Mesendoderm (in vitro differentiated cells): ENCODE measurements around the gene AHCTF1.
"Not testable (repeated sequence)": the region's sequence is repeated elsewhere in the genome, so short reads cannot be mapped to it uniquely, and the experiment has no call there.

Experiments
- DNase-seq: peaks from one replicate; pipeline ENCODE4 v3.0.0; 2013
- H2AK5ac ChIP-seq: 2 replicates; pipeline ENCODE4 v1.6.1; 2013; ENCODE audit warnings: low read length, inconsistent platforms
- H2BK120ac ChIP-seq: 2 replicates; pipeline ENCODE4 v1.6.1; 2013; ENCODE audit warnings: low read depth, mild to moderate bottlenecking, low read length, moderate library complexity, mixed read lengths
- H2BK15ac ChIP-seq: replicated peaks from 2 replicates; pipeline ENCODE4 v1.6.1; 2013; ENCODE audit warnings: low read depth, mild to moderate bottlenecking, moderate library complexity
- H2BK5ac ChIP-seq: 2 replicates; pipeline ENCODE4 v1.6.1; 2013; ENCODE audit warnings: low read length, inconsistent platforms
- H3K18ac ChIP-seq: 2 replicates; pipeline ENCODE4 v1.6.1; 2013; ENCODE audit warnings: mild to moderate bottlenecking, low read length, mixed read lengths
- H3K23ac ChIP-seq: one replicate; pipeline ENCODE4 v1.6.1; 2013; ENCODE audit warnings: low read length
- H3K27ac ChIP-seq: 2 replicates; pipeline ENCODE4 v1.5.1; 2013; ENCODE audit warnings: low read depth, mild to moderate bottlenecking, inconsistent platforms, low read length, moderate library complexity
- H3K27me3 ChIP-seq: 2 replicates; pipeline ENCODE4 v1.6.1; 2013; ENCODE audit warnings: low read length, control low read depth, mild to moderate bottlenecking, inconsistent platforms; ENCODE audit not compliant: insufficient read depth, poor library complexity
- H3K36me3 ChIP-seq: 2 replicates; pipeline ENCODE4 v1.6.1; 2013; ENCODE audit warnings: low read length, inconsistent platforms; ENCODE audit not compliant: control insufficient read depth, insufficient read depth
- H3K4ac ChIP-seq: one replicate; pipeline ENCODE4 v1.6.1; 2013; ENCODE audit warnings: low read depth, mild to moderate bottlenecking, low read length, moderate library complexity
- H3K4me1 ChIP-seq: 2 replicates; pipeline ENCODE4 v1.6.1; 2013; ENCODE audit warnings: low read depth, low read length, inconsistent platforms; ENCODE audit not compliant: control insufficient read depth
- H3K4me2 ChIP-seq: 2 replicates; pipeline ENCODE4 v1.6.1; 2013; ENCODE audit warnings: low read length
- H3K4me3 ChIP-seq: 2 replicates; pipeline ENCODE4 v1.5.1; 2013; ENCODE audit warnings: mild to moderate bottlenecking, low read length
- H3K56ac ChIP-seq: one replicate; pipeline ENCODE4 v1.6.1; 2013; ENCODE audit warnings: low read length
- H3K79me1 ChIP-seq: 2 replicates; pipeline ENCODE4 v1.6.1; 2013; ENCODE audit warnings: low read length, inconsistent platforms
- H3K79me2 ChIP-seq: 2 replicates; pipeline ENCODE4 v1.6.1; 2013; ENCODE audit warnings: mild to moderate bottlenecking, low read length; ENCODE audit not compliant: control insufficient read depth, insufficient read depth
- H3K9ac ChIP-seq: 2 replicates; pipeline ENCODE4 v1.6.1; 2013; ENCODE audit warnings: low read length, inconsistent platforms
- H4K5ac ChIP-seq: one replicate; pipeline ENCODE4 v1.6.1; 2013; ENCODE audit warnings: low read length
- H4K8ac ChIP-seq: one replicate; pipeline ENCODE4 v1.6.1; 2013; ENCODE audit warnings: low read depth, mild to moderate bottlenecking, control low read depth, low read length, moderate library complexity
- WGBS: extraction: QIAGEN DNeasy Blood & Tissue Kit; methylation state at CpG from one replicate; pipeline ENCODE4 v1.1.7; 2013; ENCODE audit warnings: low lambda C conversion rate, missing lambda C conversion rate; ENCODE audit not compliant: insufficient coverage; ENCODE audit errors: extremely low coverage; 5-methylcytosine and 5-hydroxymethylcytosine counted together

Gene AHCTF1

DNA sequence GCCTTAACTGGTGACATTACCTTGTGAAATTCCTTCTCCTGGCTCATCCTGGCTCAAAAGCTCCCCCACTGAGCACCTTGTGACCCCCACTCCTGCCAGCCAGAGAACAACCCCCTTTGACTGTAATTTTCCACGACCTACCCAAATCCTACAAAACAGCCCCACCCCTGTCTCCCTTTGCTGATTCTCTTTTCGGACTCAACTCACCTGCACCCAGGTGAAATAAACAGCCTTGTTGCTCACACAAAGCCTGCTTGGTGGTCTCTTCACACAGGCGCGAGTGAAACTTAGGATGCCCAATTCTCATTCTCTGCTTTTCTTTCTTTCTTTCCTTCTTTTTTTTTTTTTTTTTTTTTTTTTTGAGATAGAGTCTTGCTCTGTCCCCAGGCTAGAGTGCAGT lies 118.4 kb downstream of the AHCTF1 start:
- not testable (repeated sequence) for H3K4ac ChIP-seq, H3K79me1 ChIP-seq, H2AK5ac ChIP-seq, H4K5ac ChIP-seq, H2BK120ac ChIP-seq, H3K4me1 ChIP-seq, H3K18ac ChIP-seq, H3K36me3 ChIP-seq, H2BK15ac ChIP-seq, H3K27me3 ChIP-seq, H3K27ac ChIP-seq, H4K8ac ChIP-seq, H3K4me2 ChIP-seq, H3K4me3 ChIP-seq, H3K79me2 ChIP-seq, H3K56ac ChIP-seq, H2BK5ac ChIP-seq, H3K23ac ChIP-seq, H3K9ac ChIP-seq
- DNase-seq = peak; percentile 59
- WGBS = no CpG with 5 or more reads among the region's 4 CpGs

- WGBS = no CpG with 5 or more reads among the region's 3 CpGs
- Histone ChIP-seq H3K79me1 (no peaks in the 10 kb centered on the region), H4K8ac (no peak overlapping the region), H3K4me1 (peaks cover 8% of the 10 kb centered on the region), H3K36me3 (no peaks in the 10 kb centered on the region), H2BK120ac (no peak overlapping the region), H3K56ac (peak overlapping the region; percentile 87), H3K27me3 (no peaks in the 10 kb centered on the region), H2AK5ac (peak overlapping the region; percentile 82), H2BK15ac (no peak overlapping the region), H2BK5ac (peak overlapping the region; percentile 97), H3K4ac (peak overlapping the region; percentile 75), H3K79me2 (no peaks in the 10 kb centered on the region), H4K5ac (no peak overlapping the region), H3K23ac (no peak overlapping the region), H3K27ac (peak overlapping the region; percentile 45), H3K9ac (no peak overlapping the region), H3K18ac (no peak overlapping the region), H3K4me2 (no peak overlapping the region), H3K4me3 (no peak overlapping the region)
- no peak for DNase-seq
These were observed 119.8 kb downstream of the AHCTF1 start for GRCh38 chr1:246811985-246812384.

- no peak for DNase-seq
- Histone ChIP-seq H3K4me2 (no peak overlapping the region), H4K5ac (no peak overlapping the region), H2BK120ac (no peak overlapping the region), H3K4me3 (no peak overlapping the region), H3K27me3 (no peaks in the 10 kb centered on the region), H3K36me3 (no peaks in the 10 kb centered on the region), H2AK5ac (no peak overlapping the region), H4K8ac (no peak overlapping the region), H3K23ac (no peak overlapping the region), H3K9ac (no peak overlapping the region), H3K18ac (no peak overlapping the region), H2BK5ac (no peak overlapping the region), H3K56ac (no peak overlapping the region), H3K79me1 (no peaks in the 10 kb centered on the region), H3K79me2 (no peaks in the 10 kb centered on the region), H3K27ac (no peak overlapping the region), H3K4ac (no peak overlapping the region), H2BK15ac (no peak overlapping the region), H3K4me1 (peaks cover 8% of the 10 kb centered on the region)
- WGBS = no CpG with 5 or more reads among the region's 6 CpGs
These were observed 122.3 kb downstream of the AHCTF1 start for GRCh38 chr1:246809473-246809872.

- Histone ChIP-seq H3K79me1 (no peaks in the 10 kb centered on the region), H3K27ac (no peak overlapping the region), H3K4me2 (no peak overlapping the region), H4K5ac (no peak overlapping the region), H2BK5ac (no peak overlapping the region), H2BK15ac (no peak overlapping the region), H3K9ac (no peak overlapping the region), H3K23ac (no peak overlapping the region), H3K36me3 (no peaks in the 10 kb centered on the region), H3K4me3 (no peak overlapping the region), H2AK5ac (no peak overlapping the region), H3K56ac (no peak overlapping the region), H3K18ac (no peak overlapping the region), H3K27me3 (no peaks in the 10 kb centered on the region), H3K4me1 (no peaks in the 10 kb centered on the region), H3K4ac (no peak overlapping the region), H2BK120ac (no peak overlapping the region), H4K8ac (no peak overlapping the region), H3K79me2 (no peaks in the 10 kb centered on the region)
- no CpG with 5 or more reads among the region's 10 CpGs for WGBS
- no peak for DNase-seq
These were observed 126.5 kb downstream of the AHCTF1 start for GRCh38 chr1:246805135-246805716.

DNA sequence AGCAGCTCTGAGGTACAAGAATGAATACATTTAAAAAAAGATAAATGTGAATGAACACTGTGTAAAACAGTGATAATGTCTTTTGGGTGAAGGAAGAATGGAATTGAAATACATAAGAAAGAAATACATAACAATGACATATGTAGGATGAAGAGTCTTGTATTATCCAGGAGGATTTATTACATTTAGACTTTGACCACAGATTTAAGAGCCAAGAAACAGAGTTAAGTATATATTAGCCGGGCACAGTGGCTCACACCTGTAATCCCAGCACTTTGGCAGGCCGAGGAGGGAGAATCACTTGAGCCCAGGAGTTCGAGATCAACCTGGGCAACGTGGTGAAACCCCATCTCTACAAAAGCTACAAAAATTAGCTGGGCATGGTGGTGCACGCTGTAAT lies 127.9 kb downstream of the AHCTF1 start:
- H3K9ac ChIP-seq = no peak overlapping the region
- H3K4ac ChIP-seq = no peak overlapping the region
- no peak for DNase-seq
- no peak overlapping the region for H2BK120ac ChIP-seq
- H4K8ac ChIP-seq = no peak overlapping the region
- no peak overlapping the region for H2BK5ac ChIP-seq
- H3K4me3 ChIP-seq = no peak overlapping the region
- no peaks in the 10 kb centered on the region for H3K4me1 ChIP-seq
- H4K5ac ChIP-seq = no peak overlapping the region
- no peak overlapping the region for H3K56ac ChIP-seq
- no peak overlapping the region for H2AK5ac ChIP-seq
- H3K36me3 ChIP-seq = no peaks in the 10 kb centered on the region
- no peak overlapping the region for H3K18ac ChIP-seq
- no peak overlapping the region for H3K23ac ChIP-seq
- no peak overlapping the region for H3K4me2 ChIP-seq
- H3K79me1 ChIP-seq = no peaks in the 10 kb centered on the region
- no peaks in the 10 kb centered on the region for H3K27me3 ChIP-seq
- H2BK15ac ChIP-seq = no peak overlapping the region
- H3K27ac ChIP-seq = no peak overlapping the region
- no CpG with 5 or more reads among the region's 5 CpGs for WGBS
- H3K79me2 ChIP-seq = no peaks in the 10 kb centered on the region

- H3K56ac ChIP-seq = no peak overlapping the region
- no peak overlapping the region for H3K23ac ChIP-seq
- no peak overlapping the region for H4K5ac ChIP-seq
- H3K79me1 ChIP-seq = no peaks in the 10 kb centered on the region
- H3K4me3 ChIP-seq = no peak overlapping the region
- no peaks in the 10 kb centered on the region for H3K27me3 ChIP-seq
- no peak overlapping the region for H2BK120ac ChIP-seq
- no CpG with 5 or more reads among the region's 6 CpGs for WGBS
- H3K4me2 ChIP-seq = no peak overlapping the region
- no peak overlapping the region for H3K27ac ChIP-seq
- no peak overlapping the region for H3K4ac ChIP-seq
- H3K18ac ChIP-seq = no peak overlapping the region
- H3K4me1 ChIP-seq = no peaks in the 10 kb centered on the region
- no peaks in the 10 kb centered on the region for H3K79me2 ChIP-seq
- no peak for DNase-seq
- H2BK5ac ChIP-seq = no peak overlapping the region
- H2BK15ac ChIP-seq = no peak overlapping the region
- H4K8ac ChIP-seq = no peak overlapping the region
- H2AK5ac ChIP-seq = no peak overlapping the region
- no peaks in the 10 kb centered on the region for H3K36me3 ChIP-seq
- no peak overlapping the region for H3K9ac ChIP-seq
These were observed 128.4 kb downstream of the AHCTF1 start for GRCh38 chr1:246803373-246803772.
